SHP77 (cell line): ENCODE results near the gene SPRR2B.
"Not testable (repeated sequence)": the region's sequence is repeated elsewhere in the genome, so short reads cannot be mapped to it uniquely, and the experiment has no call there.

ENCODE experiments used
- DNase-seq, 2 experiments: peaks; one replicate each; lab custom pipeline; 2025; lab: John Stamatoyannopoulos, UW

SPRR2B gene

GRCh38 chr1:153071511-153071910 is at the start of gene SPRR2B:
TSS of gene SPRR2B (minus strand) at chr1:153071611. CDS start at chr1:153070839, 772 bp downstream.
- DNase-seq, result no peak

GRCh38 chr1:153120945-153121344 is 49.5 kb upstream of the SPRR2B start:
- DNase-seq, result no peak

- DNase-seq, result no peak
These were observed 48.1 kb upstream of the SPRR2B start for GRCh38 chr1:153119491-153119971.

GRCh38 chr1:153115264-153115663 is 43.9 kb upstream of the SPRR2B start:
- DNase-seq, result not testable (repeated sequence)

- no peak for DNase-seq
These were observed 42.0 kb upstream of the SPRR2B start, which contains the start of gene SPRR2F for GRCh38 chr1:153113416-153113815. TSS of gene SPRR2F (minus strand) at chr1:153113516. CDS start at chr1:153112733, 783 bp downstream.

GRCh38 chr1:153112454-153112853 is 41.0 kb upstream of the SPRR2B start:
- DNase-seq, result not testable (repeated sequence)

- no peak for DNase-seq
These were observed 28.8 kb upstream of the SPRR2B start for GRCh38 chr1:153100245-153100644.

GRCh38 chr1:153099461-153100045 is 28.1 kb upstream of the SPRR2B start:
- no peak for DNase-seq

- no peak for DNase-seq
These were observed 24.4 kb upstream of the SPRR2B start for GRCh38 chr1:153095764-153096163.

- DNase-seq, result no peak
These were observed 23.0 kb upstream of the SPRR2B start, which contains the start of gene SPRR2E for GRCh38 chr1:153094426-153094825. TSS of gene SPRR2E (minus strand) at chr1:153094526. CDS start at chr1:153093751, 775 bp downstream.

GRCh38 chr1:153087652-153088051 is 16.2 kb upstream of the SPRR2B start:
- no peak for DNase-seq

GRCh38 chr1:153081736-153082135 is 10.3 kb upstream of the SPRR2B start:
- DNase-seq, result no peak

- no peak for DNase-seq
These were observed 1.7 kb upstream of the SPRR2B start for GRCh38 chr1:153072806-153073726.

GRCh38 chr1:153070243-153070642 is 1.2 kb downstream of the SPRR2B start:
- DNase-seq, result no peak

GRCh38 chr1:153058826-153059784 is 12.3 kb downstream of the SPRR2B start:
- DNase-seq, result no peak

GRCh38 chr1:153058154-153058553 is 13.3 kb downstream of the SPRR2B start:
- no peak for DNase-seq

GRCh38 chr1:153057375-153057774 is 14.0 kb downstream of the SPRR2B start, which contains the start of gene SPRR2A:
TSS of gene SPRR2A (minus strand) at chr1:153057512. CDS start at chr1:153056735, 777 bp downstream.
- no peak for DNase-seq

GRCh38 chr1:153056111-153056510 is 15.3 kb downstream of the SPRR2B start:
- not testable (repeated sequence) for DNase-seq

GRCh38 chr1:153049211-153049610 is 22.2 kb downstream of the SPRR2B start:
- no peak for DNase-seq

GRCh38 chr1:153040950-153041631 is 30.3 kb downstream of the SPRR2B start, which contains the start of gene SPRR2D:
TSS of gene SPRR2D (minus strand) at chr1:153041120. CDS start at chr1:153040346, 774 bp downstream.
- DNase-seq, result no peak

- no peak for DNase-seq
These were observed 36.2 kb downstream of the SPRR2B start for GRCh38 chr1:153035211-153035610.
